ENCODE data around the gene PIK3C2G. TPM values are rescaled to one million over a fixed set of nuclear protein-coding genes. Genes with fewer than 3 reads are reported as not detected.
A peak's percentile ranks its signal among the peaks of the same experiment; 100 is the strongest.

Gene PIK3C2G
- total and polyA plus RNA-seq, 7 donors = under 0.01 TPM; not detected in 6

DNA sequence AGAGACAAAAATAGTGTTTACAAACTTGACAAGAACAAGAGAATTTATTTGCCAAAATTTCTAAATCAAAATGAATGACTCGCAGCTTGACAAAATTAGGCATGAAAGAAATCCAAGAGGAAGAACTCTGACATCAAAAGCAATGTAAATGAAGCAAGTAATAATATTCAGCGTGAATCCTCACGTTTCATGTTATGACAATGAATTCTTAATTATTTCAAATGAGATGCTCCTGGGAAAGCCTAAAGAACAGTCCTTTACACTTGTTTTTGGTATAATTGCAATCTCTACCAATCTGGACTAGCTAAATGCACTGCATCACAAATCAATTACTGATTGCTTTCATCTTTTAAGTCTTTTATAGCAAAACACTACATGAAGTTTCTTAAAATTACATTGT lies 29.1 kb downstream of the PIK3C2G start:
- peaks cover 3% of the 10 kb centered on the region for H3K9me3 ChIP-seq
- no peaks in the 10 kb centered on the region for H3K36me3 ChIP-seq (ENCODE audit: insufficient read depth in 1 of 2, low read depth in 1 of 2)
- no peaks in the 10 kb centered on the region for H3K4me1 ChIP-seq
- ATAC-seq (no peak), DNase-seq (no peak)
- H3K27ac ChIP-seq = no peak overlapping the region
- no peaks in the 10 kb centered on the region for H3K27me3 ChIP-seq (ENCODE audit: insufficient read depth in 3 of 3, low read length in 2 of 3)
- TF ChIP-seq, protein P1, sequence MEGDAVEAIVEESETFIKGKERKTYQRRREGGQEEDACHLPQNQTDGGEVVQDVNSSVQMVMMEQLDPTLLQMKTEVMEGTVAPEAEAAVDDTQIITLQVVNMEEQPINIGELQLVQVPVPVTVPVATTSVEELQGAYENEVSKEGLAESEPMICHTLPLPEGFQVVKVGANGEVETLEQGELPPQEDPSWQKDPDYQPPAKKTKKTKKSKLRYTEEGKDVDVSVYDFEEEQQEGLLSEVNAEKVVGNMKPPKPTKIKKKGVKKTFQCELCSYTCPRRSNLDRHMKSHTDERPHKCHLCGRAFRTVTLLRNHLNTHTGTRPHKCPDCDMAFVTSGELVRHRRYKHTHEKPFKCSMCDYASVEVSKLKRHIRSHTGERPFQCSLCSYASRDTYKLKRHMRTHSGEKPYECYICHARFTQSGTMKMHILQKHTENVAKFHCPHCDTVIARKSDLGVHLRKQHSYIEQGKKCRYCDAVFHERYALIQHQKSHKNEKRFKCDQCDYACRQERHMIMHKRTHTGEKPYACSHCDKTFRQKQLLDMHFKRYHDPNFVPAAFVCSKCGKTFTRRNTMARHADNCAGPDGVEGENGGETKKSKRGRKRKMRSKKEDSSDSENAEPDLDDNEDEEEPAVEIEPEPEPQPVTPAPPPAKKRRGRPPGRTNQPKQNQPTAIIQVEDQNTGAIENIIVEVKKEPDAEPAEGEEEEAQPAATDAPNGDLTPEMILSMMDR (IDR thresholded peaks at IDR 0.05) = no peak
- intact Hi-C loops (cut with DNase I) = no loop called here
- H3K4me3 ChIP-seq = no peak overlapping the region
- WGBS, 3 donors = 28 to 49% (median 32%) methylated on average over 3 of the region's 3 CpGs

DNA sequence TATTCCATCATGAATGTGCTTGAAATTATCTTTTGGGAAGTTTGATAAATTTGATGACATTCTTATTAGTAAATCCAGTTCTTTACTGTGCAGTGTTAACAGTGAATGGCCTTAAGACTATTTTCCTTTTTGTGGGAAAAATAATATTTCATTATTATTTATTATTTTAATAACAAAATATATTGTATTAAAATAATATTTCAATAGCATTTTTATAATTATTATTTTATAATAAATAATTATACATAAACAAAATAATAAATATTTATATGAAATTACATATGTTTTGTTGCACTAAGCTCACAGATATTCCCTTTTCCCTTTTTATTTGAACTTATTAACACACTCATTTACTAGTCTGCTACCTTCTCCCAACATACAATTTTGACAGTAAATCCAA lies 33.6 kb downstream of the PIK3C2G start:
- intact Hi-C loops (cut with DNase I) = no loop called here
- ATAC-seq (no peak), DNase-seq (no peak)
- no peaks in the 10 kb centered on the region for H3K4me1 ChIP-seq
- H3K27ac ChIP-seq = no peak overlapping the region
- no peaks in the 10 kb centered on the region for H3K27me3 ChIP-seq (ENCODE audit: insufficient read depth in 3 of 3, low read length in 2 of 3)
- H3K9me3 ChIP-seq = no peaks in the 10 kb centered on the region
- no peaks in the 10 kb centered on the region for H3K36me3 ChIP-seq (ENCODE audit: insufficient read depth in 1 of 2, low read depth in 1 of 2)
- H3K4me3 ChIP-seq = no peak overlapping the region
- TF ChIP-seq, protein P1 (IDR thresholded peaks at IDR 0.05) = no peak

GRCh38 chr12:18296201-18296908 lies 35.0 kb downstream of the PIK3C2G start:
- intact Hi-C loops (cut with DNase I) = no loop called here
- H3K9me3 ChIP-seq = peaks cover 5% of the 10 kb centered on the region
- TF ChIP-seq, protein P1 (IDR thresholded peaks at IDR 0.05) = no peak
- DNase-seq (no peak), ATAC-seq (no peak)
- 31 to 48% (median 32%) methylated on average over 6 of the region's 6 CpGs for WGBS, 3 donors
- no peak overlapping the region for H3K27ac ChIP-seq
- peak overlapping the region; percentile 17 for H3K4me3 ChIP-seq
- no peaks in the 10 kb centered on the region for H3K27me3 ChIP-seq (ENCODE audit: insufficient read depth in 3 of 3, low read length in 2 of 3)
- no peaks in the 10 kb centered on the region for H3K4me1 ChIP-seq
- H3K36me3 ChIP-seq (ENCODE audit: insufficient read depth in 1 of 2, low read depth in 1 of 2) = no peaks in the 10 kb centered on the region

DNA sequence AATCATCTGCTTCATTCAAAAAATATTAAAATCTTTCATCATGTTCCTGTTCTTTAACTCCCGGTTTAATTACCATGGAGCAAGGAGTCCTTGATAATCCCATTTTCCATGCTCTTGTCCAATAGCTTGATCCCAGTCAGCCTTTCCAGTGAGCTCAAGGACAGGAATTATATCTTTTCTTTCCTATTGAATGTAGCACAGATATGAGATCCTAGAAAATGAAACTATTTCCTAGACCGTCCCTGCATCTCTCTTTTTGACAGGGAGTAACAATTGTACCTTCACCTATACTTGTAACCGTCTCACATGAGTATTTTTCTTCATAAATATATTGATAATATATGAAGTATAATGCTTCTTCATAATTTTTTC lies 35.6 kb downstream of the PIK3C2G start:
- WGBS, 3 donors = 44 to 56% (median 50%) methylated on average over 3 of the region's 3 CpGs
- no peak for DNase-seq
- ATAC-seq = no peak
- TF ChIP-seq, protein P1 (IDR thresholded peaks at IDR 0.05) = no peak
- no peaks in the 10 kb centered on the region for H3K27me3 ChIP-seq (ENCODE audit: insufficient read depth in 3 of 3, low read length in 2 of 3)
- peak overlapping the region; percentile 17 for H3K4me3 ChIP-seq
- no peaks in the 10 kb centered on the region for H3K36me3 ChIP-seq (ENCODE audit: insufficient read depth in 1 of 2, low read depth in 1 of 2)
- peaks cover 6% of the 10 kb centered on the region for H3K9me3 ChIP-seq
- H3K27ac ChIP-seq = no peak overlapping the region
- intact Hi-C loops (cut with DNase I) = no loop called here
- no peaks in the 10 kb centered on the region for H3K4me1 ChIP-seq

DNA sequence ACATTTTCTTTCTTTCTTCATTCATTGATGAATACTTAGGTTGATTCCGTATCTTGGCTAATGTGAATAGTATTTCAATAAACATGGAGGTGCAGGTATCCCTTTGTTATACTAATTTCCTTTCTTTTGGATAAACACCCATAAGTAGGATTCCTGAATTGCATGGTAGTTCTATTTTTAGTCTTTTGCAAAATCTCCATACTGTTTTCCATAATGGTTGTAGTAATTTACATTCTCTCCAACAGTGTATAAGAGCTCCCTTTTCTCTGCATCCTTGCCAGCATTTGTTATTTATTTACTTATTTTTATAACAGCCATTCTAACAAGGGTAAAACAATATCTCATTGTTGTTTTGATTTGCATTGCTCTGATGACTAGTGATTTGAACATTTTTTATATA lies 36.6 kb downstream of the PIK3C2G start:
- Histone ChIP-seq H3K27me3 (ENCODE audit: insufficient read depth in 3 of 3, low read length in 2 of 3) (no peaks in the 10 kb centered on the region), H3K9me3 (peaks cover 6% of the 10 kb centered on the region), H3K4me3 (no peak overlapping the region), H3K27ac (no peak overlapping the region), H3K4me1 (no peaks in the 10 kb centered on the region), H3K36me3 (ENCODE audit: insufficient read depth in 1 of 2, low read depth in 1 of 2) (no peaks in the 10 kb centered on the region)
- WGBS, 3 donors = 94 to 97% (median 96%) methylated on average over 1 of the region's 1 CpG
- ATAC-seq (no peak), DNase-seq (no peak)
- intact Hi-C loops (cut with DNase I) = no loop called here
- TF ChIP-seq, protein P1 (IDR thresholded peaks at IDR 0.05) = no peak
